ENCODE results near the gene PLRG1.
"Not testable (repeated sequence)": the region's sequence is repeated elsewhere in the genome, so short reads cannot be mapped to it uniquely, and the experiment has no call there.

Gene PLRG1

DNA sequence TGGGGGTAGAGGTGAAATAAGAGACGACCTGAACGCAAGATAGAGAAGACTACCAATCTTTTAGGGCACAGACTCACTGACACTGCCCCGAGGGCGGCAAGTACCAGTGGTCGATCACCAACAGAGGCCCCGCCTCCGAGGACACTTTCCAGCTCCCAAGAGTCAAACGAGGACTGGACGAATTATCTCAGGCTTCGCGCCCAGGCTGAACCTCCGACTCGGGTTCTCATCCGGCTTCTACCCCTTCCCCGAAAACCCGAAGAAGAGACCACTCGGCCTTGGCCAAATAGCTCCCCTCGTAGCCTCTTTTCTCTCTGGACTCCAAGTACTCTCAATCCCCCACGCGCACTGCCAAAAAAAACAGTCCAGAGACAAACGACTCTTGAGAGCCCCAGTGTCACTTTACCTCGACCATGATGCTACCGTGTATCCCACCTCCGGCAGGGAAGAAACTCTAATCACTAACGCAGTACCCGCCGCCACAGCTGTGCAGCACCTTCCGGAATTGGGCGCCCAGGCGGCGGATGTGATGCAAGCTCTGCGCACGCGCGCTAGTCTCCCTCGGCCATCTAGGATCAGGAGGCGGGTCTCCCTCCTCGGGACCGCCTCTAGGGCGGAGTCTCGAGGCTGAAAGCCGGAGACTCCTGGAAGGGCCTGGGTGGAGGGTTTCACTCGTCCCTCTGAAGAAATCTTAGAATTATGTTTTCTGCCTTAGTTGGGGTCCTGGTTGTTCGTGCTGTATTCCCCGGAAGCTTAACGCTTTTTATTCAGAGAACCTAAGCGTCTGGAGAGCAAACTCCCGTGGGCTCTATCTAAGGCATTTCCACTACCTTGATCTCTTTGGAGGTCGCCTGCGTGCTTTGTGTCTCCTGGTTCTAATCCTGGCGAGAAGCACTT is at the start of gene PLRG1:
Gene PLRG1, minus strand, starts transcription at position 507 of the 897 bp plus-strand sequence. Its CDS starts 92 bp downstream, at position 415.
- peak; percentile 96 for DNase-seq

DNA sequence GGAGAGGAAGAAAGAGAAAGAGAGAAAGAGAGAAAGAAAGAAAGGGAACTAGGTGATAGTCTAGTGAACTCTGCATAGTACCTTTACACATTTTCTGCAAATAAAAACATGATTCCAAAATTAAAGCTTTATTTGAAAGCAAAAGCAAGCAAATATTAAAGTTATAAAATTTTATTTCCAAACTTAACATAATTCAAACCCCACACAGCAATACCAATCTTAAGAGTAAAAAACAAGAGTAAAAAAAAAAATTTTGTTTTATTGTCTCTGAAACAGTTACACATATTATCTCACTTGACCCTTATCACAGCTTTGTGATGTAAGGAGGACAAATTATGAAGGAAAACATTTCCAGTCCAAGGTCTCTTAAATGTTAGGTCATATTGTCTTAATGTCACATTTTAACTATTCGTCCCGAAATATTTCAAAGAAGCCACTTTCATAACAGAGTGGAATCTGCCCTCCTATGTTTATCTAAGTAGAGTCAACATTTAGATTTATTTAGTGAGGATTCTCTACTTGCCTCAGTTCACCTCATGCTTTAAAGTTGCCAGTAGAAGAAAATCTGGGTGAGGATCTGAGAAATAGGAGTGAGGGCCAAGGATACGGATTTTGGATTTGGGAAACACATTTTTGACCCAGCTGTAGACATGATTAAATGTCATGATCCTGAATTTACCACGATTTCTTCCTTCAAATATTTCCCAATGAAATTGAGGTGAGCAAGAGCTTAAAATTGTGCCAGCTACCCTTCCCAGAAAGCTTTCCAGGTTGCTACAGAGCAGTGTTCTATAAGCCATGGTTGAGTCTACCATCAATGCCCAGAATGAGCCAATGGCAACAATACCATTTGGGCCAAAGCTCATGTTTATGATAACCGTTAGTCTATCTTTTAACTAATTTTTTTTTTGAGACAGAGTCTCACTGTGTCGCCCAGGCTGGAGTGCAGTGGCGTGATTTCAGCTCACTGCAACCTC is 47.9 kb upstream of the PLRG1 start:
- DNase-seq, result no peak

DNA sequence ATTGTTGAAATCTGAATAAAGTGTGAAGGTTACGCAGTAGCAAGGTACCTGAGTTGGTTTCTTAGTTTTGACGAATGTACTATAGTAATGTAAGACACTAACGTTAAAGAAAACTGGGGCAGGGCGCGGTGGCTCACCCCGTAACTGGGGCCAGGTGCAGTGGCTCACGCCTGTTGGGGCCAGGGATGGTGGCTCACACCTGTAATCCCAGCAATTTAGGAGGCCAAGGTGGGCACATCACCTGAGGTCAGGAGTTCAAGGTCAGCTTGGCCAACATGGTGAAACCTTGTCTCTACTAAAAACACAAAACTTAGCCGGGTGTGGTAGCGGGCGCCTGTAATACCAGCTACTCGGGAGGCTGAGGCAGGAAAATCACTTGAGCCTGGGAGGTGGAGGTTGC is 47.1 kb upstream of the PLRG1 start:
- DNase-seq, result not testable (repeated sequence)

DNA sequence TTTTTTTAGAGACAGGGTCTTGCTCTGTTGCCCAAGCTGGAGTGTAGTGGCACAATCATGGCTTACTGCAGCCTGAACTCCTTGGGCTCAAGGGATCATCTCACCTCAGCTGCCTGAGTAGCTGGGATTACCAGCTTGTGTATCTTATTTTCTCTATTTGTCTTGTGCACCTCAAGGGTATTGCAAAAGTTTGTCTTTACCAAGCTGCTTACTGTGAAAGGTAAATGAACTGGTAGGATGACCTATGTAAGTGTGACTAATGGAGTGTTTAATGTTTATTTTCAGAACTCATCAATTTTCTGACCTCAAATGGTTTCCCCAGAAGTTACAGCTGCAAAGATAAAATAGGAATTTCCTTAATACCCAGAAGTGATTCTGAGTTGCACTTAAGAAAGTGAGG is 45.6 kb upstream of the PLRG1 start:
- no peak for DNase-seq

DNA sequence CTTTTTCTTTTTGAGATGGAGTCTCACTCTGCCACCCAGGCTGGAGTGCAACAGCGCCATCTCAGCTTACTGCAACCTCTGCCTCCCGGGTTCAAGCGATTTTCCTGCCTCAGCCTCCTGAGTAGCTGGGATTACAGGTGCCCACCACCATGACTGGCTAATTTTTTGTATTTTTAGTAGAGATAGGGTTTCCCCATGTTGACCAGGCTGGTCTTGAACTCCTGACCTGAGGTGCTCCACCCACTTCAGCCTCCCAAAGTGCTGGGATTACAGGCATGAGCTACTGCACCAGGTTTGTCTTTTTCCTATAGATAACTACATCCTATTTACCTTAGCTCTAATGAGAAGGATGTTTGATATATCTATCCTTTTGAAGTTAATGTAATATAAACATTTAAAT is 44.1 kb upstream of the PLRG1 start:
- DNase-seq, result not testable (repeated sequence)

DNA sequence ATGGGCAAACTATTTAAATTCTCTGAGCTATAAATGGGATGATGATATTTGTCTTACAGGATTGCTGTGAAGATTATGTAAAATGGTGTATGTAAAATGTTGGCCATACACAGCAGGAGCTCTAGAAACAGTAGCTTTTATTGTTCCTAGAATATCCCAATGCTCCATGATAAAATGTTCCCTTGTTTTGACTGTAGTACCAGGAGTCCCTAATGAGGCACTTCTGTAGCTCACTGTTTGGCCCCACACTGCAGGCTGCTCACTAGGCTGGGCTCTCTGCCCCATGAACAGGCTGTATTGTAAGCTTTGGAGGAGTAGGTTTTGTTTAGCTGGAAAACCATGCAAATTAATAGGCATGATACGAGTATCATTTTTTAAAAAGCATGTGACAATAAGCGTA is 43.7 kb upstream of the PLRG1 start:
- no peak for DNase-seq

DNA sequence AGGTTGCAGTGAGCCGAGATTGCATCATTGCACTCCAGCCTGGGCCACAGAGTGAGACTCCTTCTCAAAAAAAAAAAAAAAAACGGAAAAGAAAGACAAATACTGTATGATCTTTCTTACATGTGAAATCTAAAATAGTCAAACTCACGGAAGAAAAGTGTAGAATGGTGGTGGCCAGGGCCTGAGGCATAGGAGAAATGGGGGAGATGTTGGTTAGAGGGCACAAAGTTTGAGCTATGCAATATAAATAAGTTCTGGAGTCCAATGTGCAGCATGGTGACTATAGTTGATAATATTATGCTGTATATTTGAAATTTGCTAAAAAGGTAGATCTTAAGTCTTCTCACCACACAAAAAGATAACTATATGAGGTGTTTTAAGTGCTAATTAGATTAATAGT is 41.7 kb upstream of the PLRG1 start:
- DNase-seq, result no peak

DNA sequence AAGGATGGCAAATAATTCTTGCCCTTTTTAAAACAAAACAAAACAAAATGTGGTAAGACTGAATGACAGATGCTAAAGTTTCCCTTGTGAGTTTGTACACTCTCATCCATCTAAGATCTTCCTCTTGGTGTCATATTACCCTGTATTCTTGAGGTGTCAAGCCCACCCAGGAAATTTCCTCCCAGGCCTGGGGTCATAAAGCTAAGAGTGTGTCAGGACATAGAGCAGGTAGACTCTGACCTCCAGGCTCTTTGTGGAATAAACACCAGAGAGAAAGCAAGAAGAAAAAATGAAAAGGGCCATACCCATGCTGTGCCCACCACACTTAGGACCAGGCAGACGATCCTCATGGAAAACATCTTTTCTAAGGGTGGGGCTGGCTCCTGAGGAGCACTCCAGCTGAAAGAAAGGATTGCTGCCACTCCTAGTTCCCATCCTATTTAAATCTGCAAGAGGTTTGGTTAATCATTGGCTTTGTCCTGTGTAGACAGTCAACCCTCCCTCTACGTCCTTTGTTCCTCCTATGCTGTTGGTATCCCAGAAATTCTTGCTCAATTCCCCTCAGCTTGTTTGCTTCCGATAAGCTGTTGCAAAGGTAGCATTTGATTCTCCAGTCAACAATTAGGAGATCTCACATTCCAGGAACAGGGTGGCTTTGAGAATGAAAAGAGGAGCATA is 40.3 kb upstream of the PLRG1 start, which contains the start of gene FGA:
Gene FGA, minus strand, starts transcription at position 414 of the 678 bp plus-strand sequence. Its CDS starts 55 bp downstream, at position 359.
- DNase-seq, result no peak

DNA sequence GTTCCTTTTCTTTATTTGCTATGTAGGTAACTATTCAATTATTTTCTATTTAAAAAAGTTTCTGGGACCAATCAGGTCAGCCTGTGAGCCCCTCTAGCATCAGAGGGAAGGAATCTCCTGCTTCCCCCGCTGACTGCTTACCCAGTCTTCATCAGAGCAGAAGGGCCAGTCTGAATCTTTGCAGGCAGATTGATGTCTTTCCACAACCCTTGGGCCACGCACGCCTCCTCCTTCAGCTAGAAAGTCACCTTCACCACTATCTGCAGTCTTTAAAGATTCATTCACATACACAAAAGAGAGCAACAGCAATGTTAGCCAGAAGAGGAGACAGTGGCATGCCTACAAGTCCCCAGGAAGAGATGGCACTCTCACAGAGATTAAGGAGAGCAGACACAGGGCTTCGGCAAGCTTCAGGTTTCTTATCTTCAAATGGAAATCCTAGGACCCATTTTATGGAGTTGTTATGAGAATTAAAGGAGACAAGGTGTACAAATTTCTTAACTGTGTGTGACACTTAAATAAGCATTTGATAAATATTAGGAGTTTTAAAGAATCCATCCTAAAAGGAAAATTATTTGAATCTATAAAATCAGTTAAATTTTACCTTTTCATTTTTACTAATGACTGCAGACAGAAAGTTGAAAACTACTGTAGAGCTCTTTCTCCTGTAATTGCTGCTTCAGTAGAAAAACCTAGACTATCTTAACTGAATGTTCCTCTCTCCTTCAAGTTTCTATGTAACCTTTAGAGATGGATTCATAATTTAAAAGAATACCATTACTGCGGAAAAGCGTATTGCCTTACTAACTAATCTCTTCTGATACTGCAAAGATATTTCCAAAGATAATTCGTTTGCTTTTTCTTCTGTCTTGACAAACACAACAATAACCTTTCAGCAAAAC is 39.3 kb upstream of the PLRG1 start:
- no peak for DNase-seq

DNA sequence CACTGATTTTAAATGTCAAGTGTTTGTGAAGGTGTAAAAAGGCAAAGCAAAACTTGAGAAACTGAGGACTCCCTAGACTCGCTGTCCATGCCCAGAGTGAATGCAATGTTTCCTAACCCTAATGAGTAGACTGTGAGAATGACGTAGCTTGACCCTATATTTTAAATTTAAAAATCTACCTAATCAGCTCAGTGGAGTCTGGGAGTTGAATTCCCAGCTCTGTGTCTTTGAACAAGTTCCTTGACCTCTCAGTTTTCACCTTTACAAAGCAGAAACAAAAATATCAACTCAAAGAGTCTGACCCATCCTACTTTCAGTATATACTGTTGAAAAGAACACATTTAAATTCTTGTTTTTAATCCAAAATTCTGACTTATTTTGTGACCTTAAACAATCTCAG is 38.0 kb upstream of the PLRG1 start:
- no peak for DNase-seq

DNA sequence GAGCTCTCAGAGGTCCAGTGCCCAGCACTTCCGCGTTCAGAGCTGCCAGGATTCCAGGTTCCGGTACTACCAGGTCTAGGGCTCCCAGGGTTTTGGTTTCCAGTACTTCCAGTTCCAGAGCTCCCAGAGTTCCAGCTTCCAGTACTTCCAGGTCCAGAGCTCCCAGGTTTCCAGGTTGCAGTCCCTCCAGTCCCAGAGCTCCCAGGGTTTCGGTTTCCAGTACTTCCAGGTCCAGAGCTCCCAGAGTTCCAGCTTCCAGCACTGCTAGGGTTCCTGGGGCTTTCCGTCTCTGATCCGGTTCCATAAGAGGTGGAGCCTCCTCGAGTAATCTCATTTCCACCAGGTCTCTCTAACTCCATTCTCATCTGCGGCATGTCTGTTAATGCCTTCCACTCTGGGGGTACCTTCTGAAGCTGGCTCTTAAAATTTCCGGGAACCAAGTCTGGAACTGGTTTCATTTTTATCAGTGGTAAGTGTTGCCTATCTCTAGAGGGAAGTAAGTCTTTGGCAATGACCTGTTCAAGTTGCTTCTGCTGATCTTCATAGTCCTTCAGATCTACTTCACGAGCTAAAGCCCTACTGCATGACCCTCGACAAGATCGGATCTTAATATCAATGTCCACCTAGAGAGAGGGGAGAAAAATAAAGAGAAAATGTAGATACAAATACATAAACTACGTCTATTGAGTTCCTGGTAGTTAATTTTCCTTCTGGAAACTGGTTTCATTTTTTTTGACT is 36.3 kb upstream of the PLRG1 start:
- DNase-seq, result no peak

DNA sequence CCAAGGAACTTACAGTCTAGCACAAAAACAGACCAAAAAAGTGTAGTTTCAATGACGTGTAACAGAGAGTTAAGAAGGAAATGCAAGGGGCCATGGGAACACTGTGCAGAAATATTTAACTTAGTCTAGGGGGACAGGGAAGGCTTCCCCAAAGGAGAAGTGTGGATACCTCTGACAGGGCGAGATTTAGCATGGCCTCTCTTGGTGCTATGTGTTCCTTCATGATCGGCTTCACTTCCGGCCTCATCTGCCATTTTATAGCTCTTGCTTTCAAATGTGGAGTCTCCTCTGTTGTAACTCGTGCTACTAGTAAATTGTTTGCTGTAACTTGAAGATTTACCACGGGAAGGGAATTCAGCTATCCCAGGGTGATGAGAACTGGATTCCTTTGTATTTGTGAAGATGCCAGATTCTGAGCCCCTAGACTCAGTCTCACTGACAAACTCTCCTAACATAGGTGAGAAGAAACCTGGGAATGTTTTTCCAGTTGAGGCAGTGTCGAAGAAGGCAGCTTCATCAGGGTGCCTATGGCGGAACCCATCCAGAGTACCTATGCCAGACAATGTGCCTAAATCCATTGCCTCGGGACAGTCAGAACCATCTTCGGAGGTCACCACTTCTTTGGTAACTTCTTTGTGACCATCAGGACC is 35.3 kb upstream of the PLRG1 start:
- no peak for DNase-seq

DNA sequence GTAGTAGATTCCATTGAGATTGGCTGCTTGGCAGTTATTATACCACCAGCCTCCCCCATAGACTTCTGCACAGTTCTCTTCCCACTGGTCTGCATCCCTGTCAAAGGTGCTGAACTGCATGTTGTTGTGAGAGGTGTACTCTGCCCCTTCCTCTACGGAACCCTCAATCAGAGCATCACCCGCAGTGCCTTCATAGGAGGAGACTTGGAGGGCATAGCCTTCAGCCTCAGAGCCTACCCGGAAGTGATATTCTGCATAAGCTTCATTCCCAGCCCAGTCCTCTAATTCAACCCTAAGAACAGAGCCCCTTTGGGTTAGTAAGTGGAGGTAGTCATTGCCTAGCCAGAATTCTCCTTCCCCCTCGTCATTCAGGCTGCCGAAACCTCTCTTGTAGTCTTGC is 34.1 kb upstream of the PLRG1 start:
- DNase-seq, result no peak

DNA sequence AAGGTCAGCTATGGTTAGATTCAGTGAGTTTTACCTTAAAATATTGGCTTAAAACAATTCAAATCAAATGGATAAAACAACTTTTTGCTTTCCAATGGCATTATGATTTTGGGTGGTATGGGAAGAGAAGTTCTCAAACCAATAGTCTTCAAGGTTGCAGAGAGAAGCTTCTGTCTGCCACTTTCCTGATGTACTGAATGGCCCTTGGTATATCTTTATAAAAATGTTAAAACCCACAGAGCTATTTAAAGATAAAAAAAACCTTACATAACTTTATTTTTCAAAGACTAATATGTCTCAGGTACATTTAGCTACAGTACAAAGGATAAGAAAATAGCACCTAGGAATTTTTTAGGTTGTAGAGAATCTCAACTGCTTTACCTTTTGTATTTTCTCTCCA is 33.5 kb upstream of the PLRG1 start:
- DNase-seq, result no peak

DNA sequence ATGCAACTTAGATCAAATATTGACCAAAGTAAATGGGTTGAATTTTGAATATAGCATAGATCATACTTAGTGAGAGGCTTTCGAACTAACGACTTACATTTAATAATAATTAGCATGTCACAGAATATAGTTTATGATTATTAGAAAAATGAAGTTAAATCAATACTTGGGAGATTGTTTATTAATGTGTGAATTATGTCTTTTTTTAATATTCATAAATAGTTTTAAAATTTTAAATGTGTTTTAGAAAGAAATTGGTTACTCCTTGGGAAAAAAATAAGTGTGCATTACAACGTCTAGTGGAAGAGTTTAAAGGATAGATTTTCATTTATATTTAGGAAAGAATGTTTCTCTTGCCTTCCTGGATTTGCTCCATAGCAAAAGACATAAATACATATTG is 33.0 kb upstream of the PLRG1 start:
- no peak for DNase-seq

DNA sequence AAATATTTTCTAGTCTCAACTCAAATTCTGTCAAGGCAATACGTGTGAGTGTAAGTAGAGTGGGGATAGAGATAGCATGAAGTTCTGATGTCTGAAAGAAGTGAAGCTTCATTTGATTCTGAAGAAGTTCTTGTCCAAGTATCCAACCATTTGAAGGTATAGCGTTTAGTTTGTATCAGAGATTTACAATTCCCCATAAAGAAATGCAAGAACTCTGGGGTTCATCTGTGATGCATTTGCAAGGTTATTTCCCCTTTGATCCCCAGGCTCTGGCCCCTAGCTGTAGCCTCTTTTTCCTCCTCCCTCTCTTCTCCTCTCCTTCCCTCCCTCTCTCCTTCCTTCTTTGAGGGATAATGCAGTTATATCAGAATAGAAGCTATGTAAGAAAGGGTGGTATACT is 32.5 kb upstream of the PLRG1 start:
- no peak for DNase-seq

DNA sequence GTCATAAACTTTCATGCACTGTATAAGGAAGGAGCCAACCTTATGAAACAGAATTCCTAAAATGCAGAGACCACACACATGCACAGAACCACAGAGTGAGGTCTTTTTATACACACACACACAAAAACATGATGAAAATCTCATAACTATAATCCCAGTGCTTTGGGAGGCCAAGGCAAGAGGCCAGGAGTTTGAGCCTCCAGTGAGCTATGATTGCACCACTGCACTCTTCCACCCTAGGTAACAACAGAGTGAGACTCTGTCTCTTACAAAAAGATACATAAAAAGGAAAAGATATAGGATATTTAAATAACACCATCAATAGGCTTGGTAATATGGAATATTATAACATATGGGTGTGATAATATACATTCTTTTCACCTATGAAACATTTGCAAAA is 29.7 kb upstream of the PLRG1 start:
- DNase-seq, result no peak

DNA sequence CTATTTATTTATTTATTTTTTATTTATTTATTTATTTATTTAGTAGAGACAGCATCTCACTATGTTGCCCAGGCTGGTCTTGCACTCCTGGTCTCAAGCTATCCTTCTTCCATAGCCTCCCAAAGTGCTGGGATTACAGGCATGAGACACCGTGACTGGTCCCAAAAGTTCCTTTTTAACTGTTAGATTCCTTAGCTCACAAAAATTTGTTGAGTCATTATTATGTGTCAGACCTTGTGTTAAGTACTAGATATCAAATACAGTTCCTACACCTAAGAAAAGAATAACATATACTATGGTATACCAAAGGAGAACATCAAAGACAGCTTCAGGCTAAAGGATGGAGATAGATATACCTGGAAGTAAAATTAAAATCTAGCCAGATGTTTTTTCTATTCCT is 28.7 kb upstream of the PLRG1 start:
- DNase-seq, result no peak

DNA sequence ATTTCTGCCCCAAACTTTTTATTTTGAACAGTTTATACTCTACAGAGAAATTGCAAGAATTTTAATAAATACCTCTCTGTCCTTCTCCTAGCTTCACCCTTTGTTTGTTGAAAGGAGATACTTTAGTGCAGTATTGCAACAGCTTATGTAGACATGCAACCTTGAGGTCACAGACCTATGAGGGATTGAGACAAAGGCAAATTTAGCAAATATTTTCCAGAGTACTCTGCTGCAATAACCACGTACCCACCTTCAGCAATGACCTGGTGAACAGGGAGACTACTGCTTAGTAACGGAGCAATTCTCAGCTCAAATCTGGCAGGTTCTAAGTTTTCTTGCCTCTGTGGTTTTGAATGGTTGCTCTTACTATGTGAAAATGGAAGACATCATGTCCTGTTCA is 27.1 kb upstream of the PLRG1 start:
- DNase-seq, result no peak

DNA sequence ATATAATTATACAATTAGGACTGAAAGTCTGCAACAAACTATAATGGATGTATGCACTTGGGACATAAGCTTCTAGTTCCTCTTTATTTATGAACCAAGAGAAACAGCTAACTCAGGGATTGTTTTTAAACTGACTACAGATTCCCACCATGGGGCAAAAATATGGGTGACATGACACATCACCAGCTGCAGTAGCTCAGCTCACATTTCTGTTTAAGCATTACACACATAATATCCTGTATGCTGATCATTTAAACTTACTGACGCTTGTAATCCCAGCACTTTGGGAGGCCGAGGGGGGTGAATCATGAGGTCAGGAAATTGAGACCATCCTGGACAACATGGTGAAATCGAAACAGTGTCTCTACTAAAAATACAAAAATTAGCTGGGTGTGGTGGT is 24.1 kb upstream of the PLRG1 start:
- no peak for DNase-seq
